ENCODE measurements around the gene TUBB2A. TPM values are rescaled to one million over a fixed set of nuclear protein-coding genes. Genes with fewer than 3 reads are reported as not detected.

TUBB2A gene
- total and polyA plus RNA-seq, 2 of the 8 experiments (the other 6 are each of a cell fraction or from before 2014, with no cell fraction given), result 315 to 330 TPM

GRCh38 chr6:3140201-3140600, 17.1 kb downstream of the TUBB2A start:
- no peak overlapping the region for H4K8ac ChIP-seq (ENCODE audit: extremely low read depth, insufficient read depth, low read length)
- H3K18ac ChIP-seq (ENCODE audit: extremely low read depth, low read length), result no peak overlapping the region
- no peak overlapping the region for H3K4me2 ChIP-seq (ENCODE audit: insufficient read depth in 1 of 2, low read depth in 2 of 2, low read length in 2 of 2)
- DNase-seq (ENCODE audit: low read depth in 1 of 2, low spot score in 2 of 2) (no peak), FAIRE-seq (no peak)
- H3K79me2 ChIP-seq (ENCODE audit: control insufficient read depth in 1 of 2, insufficient read depth in 2 of 2, low read length in 2 of 2), result no peaks in the 10 kb centered on the region
- H3K27ac ChIP-seq (ENCODE audit: low read depth, low read length), result no peak overlapping the region
- 90% methylated on average over 20 of the region's 20 CpGs; no CpG with 5 or more reads in 1 of the 2 experiments for WGBS, 2 experiments (ENCODE audit: extremely low coverage in 1 of 2, insufficient coverage in 1 of 2, insufficient read length in 1 of 2, insufficient replicate concordance in 2 of 2, low coverage in 1 of 2, low lambda C conversion rate in 2 of 2, missing lambda C conversion rate in 1 of 2)
- no peak overlapping the region for H2AFZ ChIP-seq (ENCODE audit: low read length)
- H2AK5ac ChIP-seq (ENCODE audit: low read depth, low read length), result no peak overlapping the region
- H3K4me1 ChIP-seq (replicated peaks in 1 of 4; ENCODE audit: control insufficient read depth in 3 of 4, insufficient read depth in 4 of 4, low read length in 3 of 4), result peaks cover 2 to 10% (median 3%) of the 10 kb centered on the region in 4 experiments; a peak in 6 of 7 replicates
- peaks cover 3% of the 10 kb centered on the region for H3K79me1 ChIP-seq (ENCODE audit: low read depth, low read length)
- no peak overlapping the region for H2BK15ac ChIP-seq (ENCODE audit: low read length)
- no peak overlapping the region for H3K4ac ChIP-seq (replicated peaks; ENCODE audit: insufficient read length, low read depth, low read length)
- ChIA-PET CTCF (ENCODE audit: partially characterized antibody) (interaction anchor here (0.8 to 1.9 kb wide), 6 partner anchors 9 to 99 kb away, joined by 3 to 11 read pairs (median 5); no protein-coding TSS in a partner anchor), POLR2A (ENCODE audit: partially characterized antibody) (interaction anchor here (1.1 to 7.3 kb wide), 8 partner anchors 9 to 100 kb away, joined by 3 to 56 read pairs (median 6); partner anchors contain the start of gene TUBB2A)
- H3K23me2 ChIP-seq (ENCODE audit: low read depth, low read length), result 0 out of 2 replicates have a peak, but pooled peaks cover 2% of the 10 kb centered on the region
- no peak overlapping the region for H2BK5ac ChIP-seq (ENCODE audit: low read depth, low read length)
- H3K14ac ChIP-seq (ENCODE audit: insufficient read length), result no peak overlapping the region
- no peaks in the 10 kb centered on the region for H3K9me3 ChIP-seq (ENCODE audit: insufficient read depth in 2 of 2, low read depth in 1 of 2, low read length in 1 of 2)
- no peak overlapping the region for H4K91ac ChIP-seq (replicated peaks; ENCODE audit: insufficient read length, low read length)
- H3K9ac ChIP-seq (replicated peaks in 1 of 4; ENCODE audit: extremely low read depth in 1 of 4, low read depth in 3 of 4, low read length in 3 of 4), result no peak overlapping the region
- no peak overlapping the region for H3K4me3 ChIP-seq (ENCODE audit: extremely low read depth in 1 of 4, insufficient read depth in 2 of 4, low read depth in 3 of 4, low read length in 4 of 4)
- H2BK12ac ChIP-seq (ENCODE audit: low read depth, low read length), result no peak overlapping the region
- no peaks in the 10 kb centered on the region for H3K27me3 ChIP-seq (replicated peaks in 1 of 4; ENCODE audit: control insufficient read depth in 3 of 4, extremely low read depth in 1 of 4, insufficient read depth in 3 of 4, low read length in 3 of 4)
- no peaks in the 10 kb centered on the region for H4K20me1 ChIP-seq (replicated peaks in 1 of 2; ENCODE audit: control insufficient read depth in 1 of 2, insufficient read depth in 2 of 2, low read length in 2 of 2)
- H3K56ac ChIP-seq (replicated peaks; ENCODE audit: insufficient read length, low read depth, low read length), result no peak overlapping the region
- H3K23ac ChIP-seq (ENCODE audit: insufficient read length), result no peak overlapping the region
- H3K36me3 ChIP-seq (ENCODE audit: control insufficient read depth in 2 of 4, insufficient read depth in 4 of 4, low read length in 3 of 4), result peaks cover 13 to 61% (median 39%) of the 10 kb centered on the region in 4 experiments
- H4K5ac ChIP-seq (ENCODE audit: insufficient read length, low read depth, low read length), result no peak overlapping the region
- H2BK120ac ChIP-seq (replicated peaks; ENCODE audit: low read depth, low read length), result no peak overlapping the region
- no peak overlapping the region for H2BK20ac ChIP-seq (ENCODE audit: low read length)
- TF ChIP-seq NANOG (IDR thresholded peaks at IDR 0.05; ENCODE audit: insufficient read depth, low read depth, low read length, poor library complexity, severe bottlenecking) (no peak), E2F6 (IDR thresholded peaks at IDR 0.05) (no peak), SRF (IDR thresholded peaks at IDR 0.05; ENCODE audit: low read depth, low read length) (no peak), CHD1 (IDR thresholded peaks at IDR 0.05; ENCODE audit: low read depth, low read length) (no peak), TEAD4 (IDR thresholded peaks at IDR 0.05; ENCODE audit: low read depth, low read length) (no peak), NRF1 (IDR thresholded peaks at IDR 0.05; ENCODE audit: low read depth, low read length) (no peak), KDM5A (IDR thresholded peaks at IDR 0.05; ENCODE audit: low read length) (no peak), EP300 (IDR thresholded peaks at IDR 0.05; ENCODE audit: borderline replicate concordance in 1 of 2, low read depth in 2 of 2, low read length in 2 of 2) (no peak), HDAC2 (IDR thresholded peaks at IDR 0.05; ENCODE audit: borderline replicate concordance in 1 of 2, low read depth in 2 of 2, low read length in 2 of 2) (no peak), SP2 (IDR thresholded peaks at IDR 0.05; ENCODE audit: low read length) (no peak), GTF2F1 (IDR thresholded peaks at IDR 0.05; ENCODE audit: borderline replicate concordance, low read depth, low read length) (no peak), KDM1A (IDR thresholded peaks at IDR 0.05; ENCODE audit: borderline replicate concordance, low read length) (no peak), POLR2AphosphoS5 (IDR thresholded peaks at IDR 0.05; ENCODE audit: low read depth, low read length) (no peak)
